ENCODE data around the gene WDR62. TPM values are rescaled to one million over a fixed set of nuclear protein-coding genes. Genes with fewer than 3 reads are reported as not detected.
A peak's percentile ranks its signal among the peaks of the same experiment; 100 is the strongest.

The WDR62 gene
- total RNA-seq, 2 experiments from 2014 or later: 34.5 to 46.0 TPM

DNA sequence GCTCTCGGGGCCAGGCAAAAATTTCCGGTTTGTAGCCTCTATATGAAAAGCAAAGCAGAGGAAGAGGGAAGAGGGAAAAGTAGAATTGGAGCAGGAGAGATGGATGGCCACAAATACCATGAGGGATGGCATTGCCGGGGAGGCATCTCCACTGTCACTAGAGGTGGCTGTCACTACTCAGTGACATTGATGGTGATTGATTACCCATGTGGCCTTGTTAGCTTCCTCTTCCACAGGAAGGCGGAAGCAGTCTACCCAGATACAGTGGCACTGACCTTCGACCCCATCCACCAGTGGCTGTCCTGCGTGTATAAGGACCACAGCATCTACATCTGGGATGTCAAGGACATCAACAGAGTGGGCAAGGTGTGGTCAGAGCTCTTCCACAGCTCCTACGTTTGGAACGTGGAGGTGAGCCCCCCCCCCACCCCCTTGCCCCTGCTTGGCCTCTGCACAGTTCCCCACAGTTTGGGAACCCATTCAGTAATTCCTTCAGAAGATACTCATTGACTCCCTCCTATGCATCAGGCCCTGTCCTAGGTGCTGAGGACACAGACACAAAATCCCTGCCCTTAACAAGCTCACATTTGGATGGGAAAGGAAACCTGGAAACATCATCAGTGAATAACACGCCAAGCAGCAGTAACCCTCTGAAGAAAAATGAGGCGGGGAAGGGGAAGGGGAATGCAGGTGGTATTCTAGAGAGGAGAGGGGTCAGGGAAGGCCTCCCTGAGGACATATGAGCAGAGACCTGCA, 18.6 kb downstream of the WDR62 start:
- ATAC-seq: no peak
- Mint-ChIP-seq H3K9me3 (ENCODE audit: low read depth) (no peaks in the 10 kb centered on the region), H3K36me3 (peaks cover 45% of the 10 kb centered on the region), H3K27ac (no peak overlapping the region), H3K27me3 (no peaks in the 10 kb centered on the region), H3K4me3 (no peak overlapping the region), H3K4me1 (no peaks in the 10 kb centered on the region)
- DNase-seq: no peak
- CTCF ChIA-PET: no interaction called here

GRCh38 chr19:36079389-36079945, 24.8 kb downstream of the WDR62 start:
- Mint-ChIP-seq H3K27me3 (no peaks in the 10 kb centered on the region), H3K9me3 (ENCODE audit: low read depth) (no peaks in the 10 kb centered on the region), H3K4me1 (no peaks in the 10 kb centered on the region), H3K36me3 (peaks cover 50% of the 10 kb centered on the region), H3K4me3 (no peak overlapping the region), H3K27ac (no peak overlapping the region)
- ATAC-seq (no peak), DNase-seq (no peak)
- CTCF ChIA-PET: no interaction called here

GRCh38 chr19:36081385-36081784, 26.7 kb downstream of the WDR62 start:
- Mint-ChIP-seq H3K9me3 (ENCODE audit: low read depth) (no peaks in the 10 kb centered on the region), H3K4me1 (no peaks in the 10 kb centered on the region), H3K4me3 (no peak overlapping the region), H3K36me3 (peaks cover 54% of the 10 kb centered on the region), H3K27ac (no peak overlapping the region), H3K27me3 (no peaks in the 10 kb centered on the region)
- ATAC-seq (no peak), DNase-seq (no peak)
- CTCF ChIA-PET: no interaction called here

GRCh38 chr19:36081894-36082293, 27.2 kb downstream of the WDR62 start:
- Mint-ChIP-seq H3K9me3 (ENCODE audit: low read depth) (no peaks in the 10 kb centered on the region), H3K4me1 (no peaks in the 10 kb centered on the region), H3K27ac (no peak overlapping the region), H3K27me3 (no peaks in the 10 kb centered on the region), H3K36me3 (peaks cover 56% of the 10 kb centered on the region), H3K4me3 (no peak overlapping the region)
- DNase-seq (no peak), ATAC-seq (no peak)
- CTCF ChIA-PET: interaction anchor here (1.6 kb wide), 1 partner anchor 26 kb away, joined by 3 read pairs; no protein-coding TSS in a partner anchor

- H3K36me3 Mint-ChIP-seq: peaks cover 51% of the 10 kb centered on the region
- no peak overlapping the region for H3K4me3 Mint-ChIP-seq
- H3K4me1 Mint-ChIP-seq: no peaks in the 10 kb centered on the region
- DNase-seq: no peak
- H3K27me3 Mint-ChIP-seq: no peaks in the 10 kb centered on the region
- CTCF ChIA-PET: interaction anchor here (1.6 kb wide), 1 partner anchor 27 kb away, joined by 3 read pairs; no protein-coding TSS in a partner anchor
- no peak for ATAC-seq
- no peak overlapping the region for H3K27ac Mint-ChIP-seq
- H3K9me3 Mint-ChIP-seq (ENCODE audit: low read depth): no peaks in the 10 kb centered on the region
Observed at GRCh38 chr19:36082916-36083315, 28.2 kb downstream of the WDR62 start.

GRCh38 chr19:36084231-36085009, 29.7 kb downstream of the WDR62 start:
- no peaks in the 10 kb centered on the region for H3K9me3 Mint-ChIP-seq (ENCODE audit: low read depth)
- CTCF ChIA-PET: no interaction called here
- H3K4me1 Mint-ChIP-seq: no peaks in the 10 kb centered on the region
- no peaks in the 10 kb centered on the region for H3K27me3 Mint-ChIP-seq
- H3K4me3 Mint-ChIP-seq: no peak overlapping the region
- no peak for DNase-seq
- ATAC-seq: no peak
- H3K27ac Mint-ChIP-seq: no peak overlapping the region
- peaks cover 49% of the 10 kb centered on the region for H3K36me3 Mint-ChIP-seq

- Mint-ChIP-seq H3K27ac (no peak overlapping the region), H3K4me1 (peaks cover 2% of the 10 kb centered on the region), H3K9me3 (ENCODE audit: low read depth) (no peaks in the 10 kb centered on the region), H3K27me3 (no peaks in the 10 kb centered on the region), H3K4me3 (no peak overlapping the region), H3K36me3 (peaks cover 43% of the 10 kb centered on the region)
- CTCF ChIA-PET: no interaction called here
- ATAC-seq: no peak
- DNase-seq: no peak
Observed at GRCh38 chr19:36086326-36086725, 31.6 kb downstream of the WDR62 start.

- Mint-ChIP-seq H3K9me3 (ENCODE audit: low read depth) (no peaks in the 10 kb centered on the region), H3K4me3 (no peak overlapping the region), H3K27me3 (no peaks in the 10 kb centered on the region), H3K4me1 (peaks cover 27% of the 10 kb centered on the region), H3K27ac (no peak overlapping the region), H3K36me3 (peaks cover 37% of the 10 kb centered on the region)
- CTCF ChIA-PET: interaction anchor here (1.0 kb wide), 1 partner anchor 10 kb away, joined by 3 read pairs; no protein-coding TSS in a partner anchor
- DNase-seq (no peak), ATAC-seq (no peak)
Observed at GRCh38 chr19:36089847-36090246, 35.1 kb downstream of the WDR62 start.

- Mint-ChIP-seq H3K27ac (no peak overlapping the region), H3K4me3 (no peak overlapping the region), H3K9me3 (ENCODE audit: low read depth) (no peaks in the 10 kb centered on the region), H3K4me1 (peaks cover 27% of the 10 kb centered on the region), H3K27me3 (no peaks in the 10 kb centered on the region), H3K36me3 (peaks cover 35% of the 10 kb centered on the region)
- CTCF ChIA-PET: no interaction called here
- ATAC-seq (no peak), DNase-seq (no peak)
Observed at GRCh38 chr19:36090910-36091695, 36.4 kb downstream of the WDR62 start.

- Mint-ChIP-seq H3K27ac (peak overlapping the region; percentile 39), H3K36me3 (peaks cover 38% of the 10 kb centered on the region), H3K4me1 (peaks cover 27% of the 10 kb centered on the region), H3K4me3 (no peak overlapping the region), H3K27me3 (no peaks in the 10 kb centered on the region), H3K9me3 (ENCODE audit: low read depth) (no peaks in the 10 kb centered on the region)
- CTCF ChIA-PET: no interaction called here
- no peak for ATAC-seq
- no peak for DNase-seq
Observed at GRCh38 chr19:36092566-36092965, 37.9 kb downstream of the WDR62 start.

DNA sequence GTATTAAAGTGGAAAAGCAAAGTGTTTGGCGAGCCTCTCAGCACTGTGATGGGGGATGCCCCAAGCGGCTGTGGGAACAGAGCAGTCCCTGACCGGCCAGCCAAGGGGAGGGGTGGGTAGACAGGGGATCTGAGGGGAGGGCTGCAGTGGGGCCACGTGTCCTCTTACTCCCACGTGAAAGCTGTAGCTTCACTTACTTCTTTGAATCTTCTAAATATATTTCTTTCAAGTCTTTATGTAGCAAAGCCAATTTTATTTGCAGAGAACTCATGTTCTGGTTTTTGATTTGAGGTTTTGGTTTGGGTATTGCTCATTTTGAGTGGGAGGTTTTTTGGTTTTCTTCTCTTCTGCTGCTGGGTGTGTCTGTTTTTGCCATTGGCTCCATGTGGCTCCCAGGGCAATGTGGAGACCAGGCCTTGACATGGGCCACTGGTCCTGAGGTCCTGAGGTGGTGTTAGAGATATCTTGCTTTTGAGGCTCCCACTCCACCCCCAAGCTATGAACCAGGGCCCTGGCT, 38.5 kb downstream of the WDR62 start:
- Mint-ChIP-seq H3K4me3 (no peak overlapping the region), H3K4me1 (peaks cover 27% of the 10 kb centered on the region), H3K27me3 (no peaks in the 10 kb centered on the region), H3K27ac (peak overlapping the region; percentile 73), H3K36me3 (peaks cover 36% of the 10 kb centered on the region), H3K9me3 (ENCODE audit: low read depth) (no peaks in the 10 kb centered on the region)
- CTCF ChIA-PET: interaction anchor here (1.2 to 1.3 kb wide), 2 partner anchors 105 to 146 kb away, joined by 3 read pairs; no protein-coding TSS in a partner anchor
- ATAC-seq (peak; percentile 60), DNase-seq (no peak)

GRCh38 chr19:36093687-36094086, 39.0 kb downstream of the WDR62 start:
- Mint-ChIP-seq H3K27me3 (no peaks in the 10 kb centered on the region), H3K4me1 (peaks cover 27% of the 10 kb centered on the region), H3K36me3 (peaks cover 39% of the 10 kb centered on the region), H3K4me3 (no peak overlapping the region), H3K9me3 (ENCODE audit: low read depth) (no peaks in the 10 kb centered on the region), H3K27ac (peak overlapping the region; percentile 73)
- DNase-seq (no peak), ATAC-seq (no peak)
- CTCF ChIA-PET: interaction anchor here (0.8 to 1.3 kb wide), 3 partner anchors 22 to 147 kb away, joined by 3 read pairs; no protein-coding TSS in a partner anchor

DNA sequence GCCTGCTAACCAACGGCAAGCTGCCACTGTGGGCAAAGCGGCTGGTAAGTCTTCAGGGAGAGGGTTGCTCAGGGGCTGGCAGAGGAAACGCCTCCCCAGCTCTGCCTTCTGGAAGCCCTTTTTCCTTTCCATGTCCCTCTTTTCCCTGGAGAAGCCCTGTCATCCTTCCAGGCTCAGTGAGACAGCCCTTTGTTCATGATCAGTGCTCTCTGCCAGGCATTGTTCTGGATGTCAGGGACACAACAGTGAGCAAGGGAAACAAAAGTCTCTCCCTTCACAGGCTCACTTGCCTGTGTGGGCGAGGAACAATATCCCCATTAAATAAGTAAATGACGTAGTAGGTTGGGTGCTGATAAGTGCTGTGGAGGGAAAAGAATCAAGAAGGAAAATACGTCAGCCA, 42.3 kb downstream of the WDR62 start:
- DNase-seq (no peak), ATAC-seq (no peak)
- H3K9me3 Mint-ChIP-seq (ENCODE audit: low read depth): no peaks in the 10 kb centered on the region
- no peak overlapping the region for H3K4me3 Mint-ChIP-seq
- H3K27ac Mint-ChIP-seq: no peak overlapping the region
- CTCF ChIA-PET: no interaction called here
- peaks cover 20% of the 10 kb centered on the region for H3K4me1 Mint-ChIP-seq
- H3K36me3 Mint-ChIP-seq: peaks cover 32% of the 10 kb centered on the region
- H3K27me3 Mint-ChIP-seq: no peaks in the 10 kb centered on the region
